PC-3 (cell line): ENCODE data around the gene KCNIP4. TPM values are rescaled to one million over a fixed set of nuclear protein-coding genes. Genes with fewer than 3 reads are reported as not detected.

Experiments used
- ATAC-seq: fragments of 200-7000 bp; cut with Tn5 transposase; 2 replicates; pipeline ENCODE4 v1.9.1; 2020; ENCODE audit warnings: mild to moderate bottlenecking, moderate library complexity
- BruUV-seq: library from RNA; stranded (reverse); fragments of 400-500 nt; replicated peaks from 2 replicates; lab custom pipeline; 2021; lab: Mats Ljungman, UMichigan
- CTCF ChIA-PET: fragments of 300-600 bp; sonication (Branson Sonifier 250); formaldehyde crosslinking; loops from one replicate; lab custom pipeline; 2022; ENCODE audit warnings: antibody characterized with exemption; lab: Charles Lee
- POLR2A ChIA-PET: fragments of 300-600 bp; sonication (Branson Sonifier 250); formaldehyde crosslinking; loops from one replicate; lab custom pipeline; 2022; ENCODE audit warnings: antibody characterized with exemption; ENCODE audit not compliant: unreplicated experiment; lab: Charles Lee
- DNase-seq: peaks from one replicate; pipeline ENCODE4 v3.0.0-alpha.2; 2015
- H2AFZ ChIP-seq: fragments of 300-600 bp; sonication (generic); 2 replicates; pipeline ENCODE4 v1.6.0; 2016; ENCODE audit warnings: antibody characterized with exemption, low read length
- H3F3A ChIP-seq: fragments of 300-600 bp; sonication (generic); one replicate; pipeline ENCODE4 v1.6.0; 2017; ENCODE audit warnings: antibody characterized with exemption, low read length, control low read depth, mild to moderate bottlenecking; ENCODE audit not compliant: unreplicated experiment
- H3K27ac ChIP-seq: fragments of 300-600 bp; sonication (generic); 2 replicates; pipeline ENCODE4 v1.5.1; 2016; ENCODE audit warnings: mild to moderate bottlenecking, low read length
- H3K27me3 ChIP-seq: fragments of 300-600 bp; sonication (generic); 2 replicates; pipeline ENCODE4 v1.6.1; 2016; ENCODE audit warnings: low read length, mixed read lengths
- H3K36me3 ChIP-seq: fragments of 300-600 bp; sonication (generic); 2 replicates; pipeline ENCODE4 v1.6.1; 2016; ENCODE audit warnings: low read depth, mixed run types, low read length, mixed read lengths
- H3K4me1 ChIP-seq: fragments of 300-600 bp; sonication (generic); 2 replicates; pipeline ENCODE4 v1.5.1; 2016; ENCODE audit warnings: low read length; ENCODE audit not compliant: insufficient read depth
- H3K4me2 ChIP-seq: fragments of 300-600 bp; sonication (generic); 2 replicates; pipeline ENCODE4 v1.6.0; 2016; ENCODE audit warnings: low read length
- H3K4me3 ChIP-seq: fragments of 300-600 bp; sonication (generic); 2 replicates; pipeline ENCODE4 v1.5.1; 2016; ENCODE audit warnings: mild to moderate bottlenecking, low read length, mixed read lengths
- H3K79me2 ChIP-seq: fragments of 300-600 bp; sonication (generic); 2 replicates; pipeline ENCODE4 v1.6.1; 2017; ENCODE audit warnings: low read length, mixed read lengths
- H3K9ac ChIP-seq: fragments of 300-600 bp; sonication (generic); 2 replicates; pipeline ENCODE4 v1.6.0; 2016; ENCODE audit warnings: mild to moderate bottlenecking, low read length
- H3K9me2 ChIP-seq: fragments of 300-600 bp; sonication (generic); replicated peaks from 2 replicates; pipeline ENCODE4 v1.6.1; 2016; ENCODE audit warnings: mixed run types, low read length, mixed read lengths
- H3K9me3 ChIP-seq: fragments of 300-600 bp; sonication (generic); 2 replicates; pipeline ENCODE4 v1.6.1; 2016; ENCODE audit warnings: low read length, mixed read lengths
- H4K20me1 ChIP-seq: fragments of 300-600 bp; sonication (generic); 2 replicates; pipeline ENCODE4 v1.6.1; 2016; ENCODE audit warnings: low read length, mixed read lengths
- EZH2 ChIP-seq: fragments of 300-600 bp; sonication (generic); IDR thresholded peaks from one replicate; pipeline ENCODE4 v1.6.1; 2017; ENCODE audit warnings: antibody characterized with exemption, mild to moderate bottlenecking, low read length; ENCODE audit not compliant: unreplicated experiment
- EZH2phosphoT487 ChIP-seq: fragments of 300-600 bp; sonication (generic); IDR thresholded peaks from 2 replicates; pipeline ENCODE4 v1.6.1; 2018; ENCODE audit warnings: mild to moderate bottlenecking, antibody characterized with exemption, low read length, borderline replicate concordance
- intact Hi-C: fragments of 100-400 bp; cut with micrococcal nuclease; formaldehyde crosslinking; loops from 2 replicates; pipeline ENCODE4 v1.9.0; 2023
- total RNA-seq: library from RNA; depleted of rRNA; stranded (reverse); fragments of >200 nt; gene quantifications from 2 replicates; pipeline ENCODE4 v1.2.3, GENCODE V29; 2014
- TF ChIP-seq, protein P1 (sequence below): fragments of 300-600 bp; sonication (generic); conservative IDR thresholded peaks from 2 replicates; pipeline ENCODE4 v1.5.1; 2017; ENCODE audit warnings: antibody characterized with exemption, low read depth, mild to moderate bottlenecking, low read length

KCNIP4 gene
- total RNA-seq, 1 experiment from 2014 or later: not detected

DNA sequence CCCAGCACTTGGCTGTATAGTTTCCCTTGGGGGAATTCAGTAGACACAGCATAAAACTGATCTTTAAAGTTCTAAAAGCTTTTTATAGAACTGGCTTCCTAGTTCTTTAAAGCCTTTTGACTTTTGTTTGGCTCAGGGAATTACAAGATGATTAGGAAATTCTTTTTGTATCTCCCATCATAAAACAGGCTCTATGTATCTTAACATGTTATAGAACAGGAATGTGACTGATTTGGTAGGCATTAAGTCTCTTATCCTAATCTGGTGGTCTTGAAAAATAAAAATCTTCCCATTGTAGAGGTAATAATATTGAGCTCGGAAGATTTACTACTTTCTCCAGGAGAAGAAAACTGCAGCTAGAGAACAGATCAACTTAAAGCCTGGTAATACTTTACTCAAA, 262.7 kb downstream of the KCNIP4 start:
- no peaks in the 10 kb centered on the region for H3K36me3 ChIP-seq
- H3K9me3 ChIP-seq: no peaks in the 10 kb centered on the region
- H3K4me1 ChIP-seq: no peaks in the 10 kb centered on the region
- H3K27me3 ChIP-seq: peaks cover 13% of the 10 kb centered on the region
- ATAC-seq (no peak), DNase-seq (no peak)
- ChIA-PET CTCF (no interaction called here), POLR2A (no interaction called here)
- H3K9ac ChIP-seq: no peak overlapping the region
- H3K4me2 ChIP-seq: no peak overlapping the region
- H3F3A ChIP-seq: no peaks in the 10 kb centered on the region
- H4K20me1 ChIP-seq: no peaks in the 10 kb centered on the region
- TF ChIP-seq EZH2 (no peak), EZH2phosphoT487 (no peak)
- TF ChIP-seq, protein P1, sequence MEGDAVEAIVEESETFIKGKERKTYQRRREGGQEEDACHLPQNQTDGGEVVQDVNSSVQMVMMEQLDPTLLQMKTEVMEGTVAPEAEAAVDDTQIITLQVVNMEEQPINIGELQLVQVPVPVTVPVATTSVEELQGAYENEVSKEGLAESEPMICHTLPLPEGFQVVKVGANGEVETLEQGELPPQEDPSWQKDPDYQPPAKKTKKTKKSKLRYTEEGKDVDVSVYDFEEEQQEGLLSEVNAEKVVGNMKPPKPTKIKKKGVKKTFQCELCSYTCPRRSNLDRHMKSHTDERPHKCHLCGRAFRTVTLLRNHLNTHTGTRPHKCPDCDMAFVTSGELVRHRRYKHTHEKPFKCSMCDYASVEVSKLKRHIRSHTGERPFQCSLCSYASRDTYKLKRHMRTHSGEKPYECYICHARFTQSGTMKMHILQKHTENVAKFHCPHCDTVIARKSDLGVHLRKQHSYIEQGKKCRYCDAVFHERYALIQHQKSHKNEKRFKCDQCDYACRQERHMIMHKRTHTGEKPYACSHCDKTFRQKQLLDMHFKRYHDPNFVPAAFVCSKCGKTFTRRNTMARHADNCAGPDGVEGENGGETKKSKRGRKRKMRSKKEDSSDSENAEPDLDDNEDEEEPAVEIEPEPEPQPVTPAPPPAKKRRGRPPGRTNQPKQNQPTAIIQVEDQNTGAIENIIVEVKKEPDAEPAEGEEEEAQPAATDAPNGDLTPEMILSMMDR: no peak
- H3K9me2 ChIP-seq: no peaks in the 10 kb centered on the region
- H3K4me3 ChIP-seq: no peak overlapping the region
- no TSS peak for BruUV-seq
- no peak overlapping the region for H2AFZ ChIP-seq
- no peaks in the 10 kb centered on the region for H3K79me2 ChIP-seq
- intact Hi-C loops: no loop called here
- no peak overlapping the region for H3K27ac ChIP-seq

DNA sequence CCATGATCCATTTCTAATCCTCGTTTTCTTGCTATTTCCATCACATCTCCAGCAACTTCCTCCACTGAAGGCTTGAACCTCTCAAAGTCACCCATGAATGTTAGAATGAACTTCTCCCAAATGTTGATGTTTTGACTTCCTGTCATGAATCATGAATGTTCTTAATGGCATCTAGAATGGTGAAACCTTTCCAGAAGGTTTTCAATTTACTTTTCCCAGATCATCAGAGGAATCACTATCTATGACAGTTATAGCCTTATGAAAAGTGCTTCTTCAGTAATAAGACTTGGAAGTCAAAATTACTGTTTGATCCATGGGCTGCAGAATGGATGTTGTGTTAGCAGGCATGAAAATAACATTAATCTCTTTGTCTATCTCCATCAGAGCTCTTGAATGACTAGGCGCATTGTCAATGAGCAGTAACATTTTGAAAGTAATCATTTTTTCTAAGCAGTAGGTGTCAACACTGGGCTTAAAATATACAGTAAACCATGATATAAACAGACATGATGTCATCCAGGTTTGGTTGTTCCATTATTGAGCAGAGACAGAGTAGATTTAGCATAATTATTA, 268.2 kb downstream of the KCNIP4 start:
- Histone ChIP-seq H3K79me2 (no peaks in the 10 kb centered on the region), H3K9ac (no peak overlapping the region), H4K20me1 (no peaks in the 10 kb centered on the region), H3K36me3 (no peaks in the 10 kb centered on the region), H3K4me3 (no peak overlapping the region), H3K9me3 (no peaks in the 10 kb centered on the region), H2AFZ (no peak overlapping the region), H3K27ac (no peak overlapping the region), H3F3A (no peaks in the 10 kb centered on the region), H3K4me1 (no peaks in the 10 kb centered on the region), H3K4me2 (no peak overlapping the region), H3K9me2 (no peaks in the 10 kb centered on the region), H3K27me3 (no peaks in the 10 kb centered on the region)
- ChIA-PET CTCF (no interaction called here), POLR2A (no interaction called here)
- ATAC-seq: no peak
- TF ChIP-seq, protein P1: no peak
- no peak for TF ChIP-seq EZH2
- no peak for TF ChIP-seq EZH2phosphoT487
- intact Hi-C loops: no loop called here
- no peak for DNase-seq
- BruUV-seq: no TSS peak

DNA sequence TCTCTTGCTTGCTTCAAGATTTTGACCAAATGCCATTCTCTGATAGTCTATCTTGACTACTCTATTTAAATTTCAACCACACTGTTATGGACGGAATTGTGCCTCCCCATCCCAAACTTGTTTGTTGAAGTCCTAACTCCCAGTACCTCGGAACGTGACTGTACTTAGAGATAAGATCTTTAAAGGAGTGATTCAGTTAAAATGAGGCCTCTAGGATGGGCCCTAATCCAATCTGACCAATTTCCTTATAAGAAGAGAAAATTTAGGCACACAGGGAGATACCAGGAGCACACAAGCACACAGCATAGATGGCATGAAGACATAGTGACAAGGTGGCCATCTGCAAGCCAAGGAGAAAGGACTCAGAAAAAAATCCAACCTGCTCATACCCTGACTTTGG, 269.9 kb downstream of the KCNIP4 start:
- no peak overlapping the region for H3K4me2 ChIP-seq
- H3K9me2 ChIP-seq: no peaks in the 10 kb centered on the region
- H3K4me3 ChIP-seq: no peak overlapping the region
- no peaks in the 10 kb centered on the region for H3K9me3 ChIP-seq
- BruUV-seq: no TSS peak
- POLR2A ChIA-PET: no interaction called here
- H3K79me2 ChIP-seq: no peaks in the 10 kb centered on the region
- H3F3A ChIP-seq: no peaks in the 10 kb centered on the region
- no peak for TF ChIP-seq EZH2phosphoT487
- TF ChIP-seq, protein P1: no peak
- TF ChIP-seq EZH2: no peak
- no peaks in the 10 kb centered on the region for H3K36me3 ChIP-seq
- no peaks in the 10 kb centered on the region for H3K27me3 ChIP-seq
- H2AFZ ChIP-seq: no peak overlapping the region
- no peak overlapping the region for H3K27ac ChIP-seq
- H3K9ac ChIP-seq: no peak overlapping the region
- intact Hi-C loops: no loop called here
- ATAC-seq: no peak
- no peak for DNase-seq
- CTCF ChIA-PET: no interaction called here
- H4K20me1 ChIP-seq: no peaks in the 10 kb centered on the region
- H3K4me1 ChIP-seq: no peaks in the 10 kb centered on the region
